GM10266 (cell line): ENCODE results near the gene CAMSAP2.
A peak's percentile ranks its signal among the peaks of the same experiment; 100 is the strongest.

ENCODE experiments used
- DNase-seq: peaks from one replicate; pipeline ENCODE4 v3.0.0; 2012; ENCODE audit errors: extremely low spot score
- TF ChIP-seq, protein P1 (sequence below): IDR thresholded peaks from 2 replicates; pipeline ENCODE4 v1.5.1; 2012; ENCODE audit warnings: mild to moderate bottlenecking, low read depth; ENCODE audit not compliant: control insufficient read depth, insufficient read depth; ENCODE audit errors: missing control alignments

Gene CAMSAP2, protein sequence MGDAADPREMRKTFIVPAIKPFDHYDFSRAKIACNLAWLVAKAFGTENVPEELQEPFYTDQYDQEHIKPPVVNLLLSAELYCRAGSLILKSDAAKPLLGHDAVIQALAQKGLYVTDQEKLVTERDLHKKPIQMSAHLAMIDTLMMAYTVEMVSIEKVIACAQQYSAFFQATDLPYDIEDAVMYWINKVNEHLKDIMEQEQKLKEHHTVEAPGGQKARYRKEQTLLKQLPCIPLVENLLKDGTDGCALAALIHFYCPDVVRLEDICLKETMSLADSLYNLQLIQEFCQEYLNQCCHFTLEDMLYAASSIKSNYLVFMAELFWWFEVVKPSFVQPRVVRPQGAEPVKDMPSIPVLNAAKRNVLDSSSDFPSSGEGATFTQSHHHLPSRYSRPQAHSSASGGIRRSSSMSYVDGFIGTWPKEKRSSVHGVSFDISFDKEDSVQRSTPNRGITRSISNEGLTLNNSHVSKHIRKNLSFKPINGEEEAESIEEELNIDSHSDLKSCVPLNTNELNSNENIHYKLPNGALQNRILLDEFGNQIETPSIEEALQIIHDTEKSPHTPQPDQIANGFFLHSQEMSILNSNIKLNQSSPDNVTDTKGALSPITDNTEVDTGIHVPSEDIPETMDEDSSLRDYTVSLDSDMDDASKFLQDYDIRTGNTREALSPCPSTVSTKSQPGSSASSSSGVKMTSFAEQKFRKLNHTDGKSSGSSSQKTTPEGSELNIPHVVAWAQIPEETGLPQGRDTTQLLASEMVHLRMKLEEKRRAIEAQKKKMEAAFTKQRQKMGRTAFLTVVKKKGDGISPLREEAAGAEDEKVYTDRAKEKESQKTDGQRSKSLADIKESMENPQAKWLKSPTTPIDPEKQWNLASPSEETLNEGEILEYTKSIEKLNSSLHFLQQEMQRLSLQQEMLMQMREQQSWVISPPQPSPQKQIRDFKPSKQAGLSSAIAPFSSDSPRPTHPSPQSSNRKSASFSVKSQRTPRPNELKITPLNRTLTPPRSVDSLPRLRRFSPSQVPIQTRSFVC (N-terminal part only)

DNA sequence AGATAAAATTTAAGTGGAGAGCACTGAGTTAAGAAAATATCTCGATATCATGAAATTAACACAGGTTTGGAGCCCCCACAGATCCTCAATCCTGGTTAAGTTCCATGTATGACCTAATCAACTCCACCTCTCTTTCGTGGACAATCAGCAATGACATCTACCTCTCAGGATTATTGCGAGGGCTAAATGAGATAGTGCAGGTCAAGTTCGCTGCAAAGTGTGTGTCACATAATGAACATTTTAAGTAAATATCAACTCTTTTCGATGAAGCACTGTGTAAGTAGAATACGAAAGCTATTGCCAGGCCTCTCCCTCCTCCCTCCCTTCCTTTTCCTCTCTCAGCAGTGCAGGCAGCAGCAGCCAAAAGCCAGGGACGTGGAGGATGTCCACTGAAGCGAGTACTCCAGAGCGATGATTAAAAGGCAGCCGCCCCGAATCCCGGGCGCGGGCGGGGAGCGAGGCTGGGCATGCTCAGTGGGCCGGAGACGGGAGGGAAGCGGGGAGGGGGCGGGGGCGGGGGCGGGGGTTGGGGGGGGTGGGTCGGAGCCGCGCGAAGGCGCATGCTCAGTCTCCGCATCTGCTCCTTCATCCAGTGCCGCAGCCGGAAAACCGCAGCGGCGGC, at the start of gene CAMSAP2:
TSS of gene CAMSAP2 (plus strand) at position 567 of the 622 bp plus-strand sequence. CDS start 935 bp downstream, outside the sequence.
- DNase-seq = peak; percentile 85
- TF ChIP-seq, protein P1, sequence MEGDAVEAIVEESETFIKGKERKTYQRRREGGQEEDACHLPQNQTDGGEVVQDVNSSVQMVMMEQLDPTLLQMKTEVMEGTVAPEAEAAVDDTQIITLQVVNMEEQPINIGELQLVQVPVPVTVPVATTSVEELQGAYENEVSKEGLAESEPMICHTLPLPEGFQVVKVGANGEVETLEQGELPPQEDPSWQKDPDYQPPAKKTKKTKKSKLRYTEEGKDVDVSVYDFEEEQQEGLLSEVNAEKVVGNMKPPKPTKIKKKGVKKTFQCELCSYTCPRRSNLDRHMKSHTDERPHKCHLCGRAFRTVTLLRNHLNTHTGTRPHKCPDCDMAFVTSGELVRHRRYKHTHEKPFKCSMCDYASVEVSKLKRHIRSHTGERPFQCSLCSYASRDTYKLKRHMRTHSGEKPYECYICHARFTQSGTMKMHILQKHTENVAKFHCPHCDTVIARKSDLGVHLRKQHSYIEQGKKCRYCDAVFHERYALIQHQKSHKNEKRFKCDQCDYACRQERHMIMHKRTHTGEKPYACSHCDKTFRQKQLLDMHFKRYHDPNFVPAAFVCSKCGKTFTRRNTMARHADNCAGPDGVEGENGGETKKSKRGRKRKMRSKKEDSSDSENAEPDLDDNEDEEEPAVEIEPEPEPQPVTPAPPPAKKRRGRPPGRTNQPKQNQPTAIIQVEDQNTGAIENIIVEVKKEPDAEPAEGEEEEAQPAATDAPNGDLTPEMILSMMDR = no peak

DNA sequence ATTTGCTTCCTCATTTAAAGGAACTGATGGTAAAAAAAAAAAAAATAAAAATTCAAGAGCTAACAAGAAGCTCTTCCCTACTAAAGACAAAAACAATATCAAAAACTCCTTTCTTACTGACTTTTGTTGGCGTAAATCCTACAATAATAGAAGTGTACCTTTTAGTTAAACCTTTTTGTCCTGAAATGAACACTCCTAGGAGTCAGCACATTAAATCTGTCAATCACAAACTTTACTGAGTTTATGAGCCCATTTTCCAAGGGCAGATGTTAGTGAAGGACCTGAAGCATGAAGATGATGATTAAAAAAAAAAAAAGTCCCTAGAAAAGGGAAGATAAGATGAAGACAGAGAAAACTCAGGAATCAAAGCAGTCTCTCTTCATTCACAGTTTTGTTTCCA, 46.4 kb upstream of the CAMSAP2 start:
- no peak for DNase-seq
- TF ChIP-seq, protein P1 = no peak

DNA sequence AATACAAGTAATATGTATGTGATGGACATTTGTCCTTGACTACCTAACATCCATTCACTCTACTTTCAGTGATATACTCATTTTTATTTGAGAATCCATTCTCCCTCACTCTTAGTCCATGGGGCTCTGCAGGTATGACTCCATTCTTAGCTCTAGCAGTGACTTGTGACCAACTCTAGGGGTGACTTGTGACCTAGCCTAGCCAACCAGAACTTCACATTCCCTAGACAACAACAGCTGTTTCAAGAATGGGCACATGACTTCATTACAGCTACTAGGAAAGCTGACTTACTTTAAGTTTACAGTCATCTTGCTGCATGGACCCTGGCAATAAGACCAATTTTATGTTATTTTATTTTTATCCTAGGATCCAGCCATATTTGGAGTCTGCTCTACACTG, 45.4 kb upstream of the CAMSAP2 start:
- no peak for DNase-seq
- TF ChIP-seq, protein P1 = no peak

DNA sequence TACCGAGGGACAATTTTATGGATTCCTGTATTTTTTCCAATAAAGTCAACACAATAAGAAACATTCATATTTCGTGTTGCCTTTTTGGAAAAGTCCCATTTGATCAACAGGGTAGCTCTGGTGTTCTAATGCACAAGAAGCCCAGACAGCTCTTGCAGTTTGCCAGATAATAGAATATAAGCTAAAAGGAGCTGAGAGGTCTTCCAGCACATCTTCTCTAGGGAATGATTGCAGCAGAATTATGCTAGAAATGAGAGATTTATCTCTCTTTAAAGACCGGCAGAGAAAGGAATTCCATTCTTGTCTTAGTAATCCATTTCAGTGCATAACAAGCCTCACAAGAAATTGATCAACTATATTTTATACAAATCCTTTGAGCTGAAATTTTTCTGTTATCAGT, 44.0 kb upstream of the CAMSAP2 start:
- TF ChIP-seq, protein P1 = no peak
- DNase-seq = no peak

DNA sequence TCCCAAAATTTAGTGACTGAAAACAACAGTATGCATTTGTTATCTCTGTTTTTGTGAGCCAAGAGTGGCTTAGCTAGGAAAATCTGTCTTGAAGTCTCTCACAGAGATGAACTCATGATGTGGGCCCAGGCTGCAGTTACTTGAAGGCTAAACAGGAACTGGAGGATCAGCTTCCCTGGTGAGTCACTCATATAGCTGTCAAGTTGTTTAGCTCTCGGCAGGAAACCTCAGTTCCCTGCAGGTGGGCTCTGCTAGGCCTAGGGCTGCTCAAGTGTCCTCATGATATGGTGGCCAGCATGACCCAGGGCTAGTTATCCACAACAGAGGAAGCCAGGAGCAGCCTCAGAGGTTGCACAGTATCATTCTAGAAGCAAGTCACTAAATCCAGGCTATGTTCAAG, 38.8 kb upstream of the CAMSAP2 start:
- TF ChIP-seq, protein P1 = no peak
- DNase-seq = no peak

DNA sequence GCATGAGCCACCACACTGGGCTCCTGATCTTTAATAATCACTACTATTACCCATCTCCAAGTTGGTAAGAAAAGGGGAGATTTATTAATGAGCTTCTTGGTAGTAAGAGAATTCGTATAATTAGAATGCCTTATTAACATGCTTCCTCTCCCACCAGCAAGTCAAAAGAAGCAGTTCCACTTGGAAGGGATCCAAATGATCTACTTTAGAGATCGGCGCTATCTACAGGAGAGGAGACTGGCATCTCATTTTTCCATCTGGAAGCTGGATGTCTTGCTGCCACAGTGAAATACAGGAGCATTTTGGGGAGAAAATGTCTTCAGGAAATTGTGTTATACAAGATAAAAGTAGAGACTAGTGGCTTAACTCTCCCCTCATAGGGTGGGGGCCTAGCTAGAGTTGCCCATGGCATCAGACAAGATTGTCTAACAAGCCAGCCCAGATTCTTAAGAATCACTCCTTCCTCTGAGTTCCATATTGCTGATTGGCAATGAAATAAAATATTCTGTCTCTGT, 33.6 kb upstream of the CAMSAP2 start:
- TF ChIP-seq, protein P1 = no peak
- DNase-seq = no peak
